Stimulated activated naive CD8-positive, alpha-beta T cell treated with anti-CD3 and anti-CD28 coated beads, Interleukin-15, Interleukin-2, amounts not matched to agents 100 U/mL and 50 U/mL, for 24 hours (primary cell): ENCODE measurements around the gene FCRL6.

Source experiments
- ATAC-seq: fragments of 150-1000 bp; cut with Tn5 transposase; one replicate; pipeline ENCODE4 v1.10.0; 2021
- DNase-seq: peaks from one replicate; pipeline ENCODE4 v3.0.0; 2021

The FCRL6 gene

DNA sequence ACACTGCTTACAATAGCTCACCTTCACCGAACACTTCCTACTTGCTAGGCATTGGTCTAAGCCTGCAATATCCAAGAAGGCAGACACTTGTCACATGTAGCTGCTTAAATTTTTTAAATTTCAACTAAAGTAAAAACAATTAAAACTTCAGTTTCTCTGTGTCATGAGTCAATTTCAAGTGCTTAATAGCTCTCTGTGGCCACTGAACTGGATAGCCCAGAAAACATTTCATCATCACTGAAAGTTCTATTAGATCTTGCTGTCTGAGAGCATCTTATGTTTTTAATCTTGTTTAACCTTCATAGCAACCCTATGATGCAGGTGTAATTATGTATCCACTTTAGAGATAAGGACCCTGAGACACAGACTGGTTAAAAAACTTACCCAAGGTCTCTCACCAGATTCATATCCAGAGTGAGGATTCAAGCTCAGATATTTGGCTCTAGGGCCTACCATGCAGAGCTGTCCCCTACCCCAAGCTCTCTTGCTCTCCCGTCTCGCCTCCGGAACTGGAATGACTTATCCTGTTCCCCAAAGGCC, 2.6 kb upstream of the FCRL6 start:
- DNase-seq (no peak), ATAC-seq (no peak)

- peak; percentile 28 for DNase-seq
These were observed 1.8 kb upstream of the FCRL6 start for GRCh38 chr1:159800177-159800930.

DNA sequence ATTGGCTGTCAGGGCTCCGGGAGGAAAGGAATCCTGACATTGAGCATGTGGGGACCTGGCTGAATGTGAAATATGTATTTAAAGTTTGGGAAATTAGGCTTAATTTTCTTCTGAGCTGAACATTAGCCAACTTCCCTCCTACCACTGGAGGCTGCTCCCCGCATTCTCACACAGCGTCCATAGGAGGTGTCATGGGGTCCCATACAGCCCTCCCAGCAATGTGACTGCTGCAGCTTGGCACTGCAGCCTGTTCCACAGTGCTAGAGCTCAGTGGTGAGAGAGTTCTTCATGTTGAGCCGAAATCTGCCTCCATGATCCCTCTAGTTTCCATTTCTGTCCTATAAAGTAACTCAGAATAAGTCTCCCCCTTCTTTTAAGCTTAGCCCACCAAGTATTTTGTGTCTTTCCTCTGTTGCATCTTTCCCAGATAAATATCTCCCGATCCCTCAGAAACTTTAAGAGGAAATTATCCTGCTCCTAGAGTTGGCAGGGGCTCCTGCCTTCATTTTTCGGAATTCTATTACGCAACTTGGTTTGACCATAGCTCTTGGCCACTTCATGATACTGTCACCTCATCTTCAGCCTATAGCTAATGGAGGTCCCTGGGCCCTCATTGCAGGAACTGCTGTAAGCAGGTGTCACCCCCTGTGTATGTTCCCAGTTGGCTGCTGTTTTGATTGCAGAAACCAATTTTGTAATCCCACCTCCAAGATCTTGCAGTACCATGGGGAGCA, 2.0 kb downstream of the FCRL6 start:
- DNase-seq (no peak), ATAC-seq (no peak)

More at GRCh38 chr1:159800177-159800930, 1.8 kb upstream of the FCRL6 start:
- ATAC-seq = peak; percentile 39

GRCh38 chr1:159804924-159805323, 2.8 kb downstream of the FCRL6 start:
- no peak for DNase-seq
- no peak for ATAC-seq

- DNase-seq (no peak), ATAC-seq (no peak)
These were observed 13.8 kb downstream of the FCRL6 start for GRCh38 chr1:159815926-159816325.

GRCh38 chr1:159817276-159818041, 15.3 kb downstream of the FCRL6 start:
- ATAC-seq (no peak), DNase-seq (no peak)

GRCh38 chr1:159821171-159821867, 19.2 kb downstream of the FCRL6 start:
- DNase-seq = no peak

DNA sequence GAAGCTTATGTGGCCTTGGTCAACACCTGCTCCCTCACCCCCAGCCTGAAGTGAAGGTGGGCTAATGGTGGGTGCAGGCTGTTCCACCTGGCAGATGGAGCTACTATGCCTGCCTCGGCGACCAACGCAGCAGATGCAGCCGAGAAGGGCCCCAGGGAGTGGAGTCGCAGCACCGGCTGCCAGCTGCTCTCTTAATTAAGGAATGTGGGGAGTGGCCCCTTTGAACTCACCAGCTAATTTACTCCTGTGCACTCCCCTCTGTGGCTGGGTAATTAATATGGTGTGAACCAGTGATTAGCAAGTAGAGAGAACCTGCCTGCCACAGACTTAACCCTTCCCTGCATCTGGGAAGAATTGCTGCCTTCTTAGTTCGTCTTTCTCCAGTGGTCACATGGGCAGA, 21.2 kb downstream of the FCRL6 start:
- DNase-seq (no peak), ATAC-seq (no peak)

More at GRCh38 chr1:159821171-159821867, 19.2 kb downstream of the FCRL6 start:
- ATAC-seq = no peak

DNA sequence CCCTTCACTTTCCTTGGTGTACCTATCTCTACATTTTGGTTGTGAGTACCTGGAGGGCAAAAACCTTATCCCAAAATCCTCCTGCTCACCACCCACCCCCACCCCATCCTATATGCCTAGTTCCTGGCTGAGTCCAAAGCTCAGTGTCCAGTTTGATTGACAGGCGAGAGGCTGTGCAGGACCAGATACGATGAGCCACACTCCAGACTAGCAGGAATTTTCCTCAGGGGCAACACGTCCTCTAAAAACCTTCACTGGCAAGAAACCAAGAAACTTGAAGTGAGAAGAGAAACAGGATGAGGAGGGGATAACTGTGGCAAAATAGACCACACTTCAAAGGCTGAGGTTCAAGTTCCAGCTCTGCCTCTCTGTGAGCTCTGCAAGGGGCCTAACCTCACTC, 23.4 kb downstream of the FCRL6 start:
- ATAC-seq (no peak), DNase-seq (no peak)

DNA sequence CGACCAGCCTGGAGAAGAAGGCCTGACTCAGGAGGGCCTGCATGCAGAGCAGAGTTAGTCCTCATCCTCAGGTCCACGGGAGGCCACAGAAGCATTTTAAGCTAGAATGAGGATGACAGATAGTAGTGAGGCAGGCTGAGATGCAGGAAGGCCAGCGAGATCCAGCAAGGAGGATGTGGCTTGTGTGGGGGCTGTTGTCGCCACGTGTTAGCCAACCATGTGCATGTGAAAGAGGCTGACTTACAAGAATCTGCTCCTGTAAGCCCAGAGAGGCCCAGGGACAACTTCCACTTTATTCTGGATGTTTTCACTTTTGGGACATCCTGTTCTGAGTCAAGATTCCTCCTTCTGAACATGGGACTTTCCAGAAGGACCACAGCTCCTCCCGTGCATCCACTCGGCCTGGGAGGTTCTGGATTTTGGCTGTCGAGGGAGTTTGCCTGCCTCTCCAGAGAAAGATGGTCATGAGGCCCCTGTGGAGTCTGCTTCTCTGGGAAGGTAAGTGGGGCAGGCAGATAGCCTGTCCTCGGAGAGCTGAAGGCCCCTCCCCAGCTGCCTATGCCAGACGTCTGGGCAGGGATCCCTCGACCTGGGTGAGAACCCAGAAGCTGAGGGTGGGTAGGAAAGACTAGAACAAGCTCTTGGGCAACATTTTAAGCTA, 24.4 kb downstream of the FCRL6 start, which contains the start of gene SLAMF8:
Gene SLAMF8, plus strand, starts transcription at position 433 of the 661 bp plus-strand sequence. Its CDS starts 26 bp downstream, at position 459.
- peak; percentile 73 for ATAC-seq
- peak; percentile 65 for DNase-seq

DNA sequence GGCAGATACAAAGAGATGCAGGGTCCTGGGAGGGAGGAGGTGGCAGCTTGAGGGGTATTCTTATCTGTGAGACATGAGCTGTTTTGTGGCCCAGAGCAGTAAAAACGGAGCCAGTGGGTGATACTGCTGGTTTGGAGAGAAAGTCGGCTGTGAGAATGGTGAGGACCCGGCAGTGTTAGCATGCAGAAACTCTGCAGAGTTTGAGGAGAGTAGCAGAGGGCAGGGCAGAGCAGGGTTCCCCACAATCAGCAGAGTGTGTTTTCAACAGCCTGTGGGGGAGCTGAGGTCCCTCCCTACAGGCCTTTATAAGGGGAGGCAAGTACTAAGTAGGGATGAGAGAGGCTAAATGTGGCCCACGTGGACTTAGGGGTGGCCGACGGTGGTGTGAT, 24.9 kb downstream of the FCRL6 start:
- ATAC-seq (no peak), DNase-seq (no peak)

DNA sequence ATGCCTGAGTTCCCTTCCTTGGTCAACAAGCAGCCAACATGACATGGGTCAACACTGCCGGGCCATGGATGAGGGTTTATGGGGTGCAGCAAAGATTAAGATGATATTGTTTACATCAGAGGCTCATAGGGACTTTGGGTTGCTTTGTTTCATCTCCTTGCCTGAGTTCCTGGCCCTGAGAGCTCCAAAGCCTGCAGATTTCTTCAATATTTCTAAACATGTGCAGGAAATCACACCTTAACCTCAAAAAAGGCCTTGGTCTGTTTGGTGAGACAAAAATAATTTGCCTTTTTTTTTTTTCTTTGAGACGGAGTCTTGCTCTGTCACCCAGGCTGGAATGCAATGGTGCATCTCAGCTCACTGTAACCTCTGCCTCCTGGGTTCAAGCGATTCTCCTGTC, 25.4 kb downstream of the FCRL6 start:
- ATAC-seq = no peak
- no peak for DNase-seq

- ATAC-seq = no peak
- DNase-seq = no peak
These were observed 26.0 kb downstream of the FCRL6 start for GRCh38 chr1:159828176-159828575.

GRCh38 chr1:159828581-159829272, 26.6 kb downstream of the FCRL6 start:
- ATAC-seq (no peak), DNase-seq (no peak)

DNA sequence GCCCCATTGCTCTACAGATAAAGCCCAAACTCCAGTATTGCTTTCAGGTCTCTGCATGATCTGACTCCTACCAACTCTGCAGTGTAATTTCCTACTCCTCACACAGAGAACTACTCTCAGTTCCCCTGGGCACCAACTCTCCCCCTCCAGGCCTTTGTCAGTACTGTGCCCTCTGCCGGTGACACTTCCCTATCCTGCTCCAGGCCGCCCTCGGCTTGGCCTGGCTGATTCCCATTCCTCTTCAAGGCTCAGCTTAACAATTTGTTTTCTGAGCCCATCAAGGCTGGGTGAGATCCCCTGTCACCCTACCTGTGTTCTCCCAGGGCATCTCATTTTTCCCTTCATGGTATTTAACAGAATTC, 27.1 kb downstream of the FCRL6 start:
- peak; percentile 19 for DNase-seq

GRCh38 chr1:159829822-159830465, 27.8 kb downstream of the FCRL6 start:
- no peak for DNase-seq
- no peak for ATAC-seq

More for the DNA sequence above, 27.1 kb downstream of the FCRL6 start:
- ATAC-seq = no peak

DNA sequence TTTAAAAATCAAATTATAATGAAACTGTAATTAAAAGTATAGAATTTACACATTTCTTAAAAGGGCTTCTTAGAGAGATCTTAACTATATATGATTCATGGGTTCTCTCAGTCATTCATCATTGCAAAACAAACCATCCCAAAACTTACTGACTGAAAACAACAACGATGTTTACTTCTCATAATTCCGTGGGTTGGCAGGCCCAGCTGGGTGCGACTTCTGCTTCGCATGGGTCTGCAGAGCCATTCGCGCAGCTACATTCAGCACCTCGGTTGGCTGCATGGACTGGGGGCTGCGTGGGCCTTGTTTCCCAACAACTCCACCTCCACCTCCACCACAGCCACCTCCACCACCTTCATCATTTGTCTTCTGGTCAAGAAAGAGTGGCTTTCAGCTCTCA, 28.6 kb downstream of the FCRL6 start:
- ATAC-seq (no peak), DNase-seq (no peak)

- DNase-seq = no peak
- ATAC-seq = no peak
These were observed 29.4 kb downstream of the FCRL6 start for GRCh38 chr1:159831412-159832141.

DNA sequence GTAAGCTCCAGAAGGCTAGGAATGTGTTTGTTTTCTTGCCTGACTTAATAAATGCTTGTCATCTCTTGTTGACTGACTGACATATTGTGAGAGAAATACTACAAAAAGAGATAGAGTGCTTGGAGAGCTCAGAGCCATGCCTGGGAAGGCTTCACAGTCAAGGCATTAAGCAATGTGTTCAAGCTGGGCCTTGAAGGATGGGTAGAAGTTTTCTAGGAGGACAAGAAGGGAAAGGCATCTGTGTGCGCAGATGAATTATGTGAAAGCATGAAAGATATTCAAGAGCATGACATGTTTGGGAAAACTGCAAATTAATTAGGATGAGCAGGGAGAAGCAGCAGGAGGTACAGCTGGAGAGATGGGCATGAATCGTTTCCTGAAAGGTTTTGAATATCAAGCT, 30.1 kb downstream of the FCRL6 start:
- ATAC-seq (no peak), DNase-seq (no peak)
